ENCODE data around the gene SPTBN4.
"Not testable (repeated sequence)": the region's sequence is repeated elsewhere in the genome, so short reads cannot be mapped to it uniquely, and the experiment has no call there.

SPTBN4 gene

GRCh38 chr19:40441719-40442253 lies 25.0 kb upstream of the SPTBN4 start:
- no peak for DNase-seq (ENCODE audit: low read depth)

GRCh38 chr19:40442328-40443130 lies 24.3 kb upstream of the SPTBN4 start:
- no peak for DNase-seq (ENCODE audit: low read depth)

- DNase-seq (ENCODE audit: low read depth) = peak; percentile 98
These were observed 23.4 kb upstream of the SPTBN4 start for GRCh38 chr19:40443131-40443999.

GRCh38 chr19:40444000-40444824 lies 22.6 kb upstream of the SPTBN4 start, which contains the start of gene SERTAD3:
TSS of gene SERTAD3 (minus strand) at chr19:40444335. CDS start at chr19:40442080, 2,255 bp downstream.
- DNase-seq (ENCODE audit: low read depth) = peak; percentile 95

- DNase-seq (ENCODE audit: low read depth) = no peak
These were observed 21.9 kb upstream of the SPTBN4 start for GRCh38 chr19:40444825-40445312.

- no peak for DNase-seq (ENCODE audit: low read depth)
These were observed 21.0 kb upstream of the SPTBN4 start for GRCh38 chr19:40445780-40446262.

- no peak for DNase-seq (ENCODE audit: low read depth)
These were observed 20.5 kb upstream of the SPTBN4 start for GRCh38 chr19:40446263-40446784.

GRCh38 chr19:40449506-40449905 lies 17.3 kb upstream of the SPTBN4 start:
- DNase-seq (ENCODE audit: low read depth) = no peak

- DNase-seq (ENCODE audit: low read depth) = no peak
These were observed 16.1 kb upstream of the SPTBN4 start for GRCh38 chr19:40450664-40451063.

- DNase-seq (ENCODE audit: low read depth) = no peak
These were observed 14.8 kb upstream of the SPTBN4 start for GRCh38 chr19:40452016-40452415.

GRCh38 chr19:40453151-40453735 lies 13.6 kb upstream of the SPTBN4 start:
- no peak for DNase-seq (ENCODE audit: low read depth)

- not testable (repeated sequence) for DNase-seq (ENCODE audit: low read depth)
These were observed 12.9 kb upstream of the SPTBN4 start for GRCh38 chr19:40453943-40454342.

GRCh38 chr19:40457048-40457447 lies 9.8 kb upstream of the SPTBN4 start:
- no peak for DNase-seq (ENCODE audit: low read depth)

- no peak for DNase-seq (ENCODE audit: low read depth)
These were observed 8.7 kb upstream of the SPTBN4 start for GRCh38 chr19:40457953-40458596.

- no peak for DNase-seq (ENCODE audit: low read depth)
These were observed 8.2 kb upstream of the SPTBN4 start for GRCh38 chr19:40458597-40458974.

GRCh38 chr19:40460185-40460584 lies 6.6 kb upstream of the SPTBN4 start:
- no peak for DNase-seq (ENCODE audit: low read depth)

GRCh38 chr19:40461669-40462221 lies 5.1 kb upstream of the SPTBN4 start:
- no peak for DNase-seq (ENCODE audit: low read depth)

- DNase-seq (ENCODE audit: low read depth) = not testable (repeated sequence)
These were observed 3.2 kb upstream of the SPTBN4 start for GRCh38 chr19:40463587-40464037.

- DNase-seq (ENCODE audit: low read depth) = peak; percentile 53
These were observed 2.5 kb upstream of the SPTBN4 start for GRCh38 chr19:40464059-40465024.
